NB4 (cell line): ENCODE measurements around the gene IER3.
"Not testable (repeated sequence)": the region's sequence is repeated elsewhere in the genome, so short reads cannot be mapped to it uniquely, and the experiment has no call there.

Experiments
- CTCF ChIP-seq: IDR thresholded peaks from one replicate; pipeline ENCODE4 v1.5.1; 2012; ENCODE audit warnings: low read depth, low read length
- POLR2A ChIP-seq: IDR thresholded peaks from 2 replicates; pipeline ENCODE4 v1.6.1; 2011; ENCODE audit warnings: mild to moderate bottlenecking; ENCODE audit not compliant: insufficient read length; ENCODE audit errors: extremely low read depth

- TF ChIP-seq CTCF, POLR2A: not testable (repeated sequence)
These were observed 22.4 kb downstream of the IER3 start for GRCh38 chr6:30722025-30722279.
